HTR-8/SVneo (cell line): ENCODE measurements around the gene KIAA0753.
"Not testable (repeated sequence)": the region's sequence is repeated elsewhere in the genome, so short reads cannot be mapped to it uniquely, and the experiment has no call there.

Source experiments
- DNase-seq: peaks from one replicate; pipeline ENCODE4 v3.0.0; 2011; ENCODE audit warnings: low spot score, mixed read lengths; ENCODE audit not compliant: insufficient read length
- FAIRE-seq: peaks from 2 replicates; lab custom pipeline; 2011; peaks lifted over from hg19 to GRCh38; lab: Jason Lieb, UNC

The KIAA0753 gene

GRCh38 chr17:6574687-6575595 is 65.6 kb downstream of the KIAA0753 start:
- no peak for DNase-seq
- FAIRE-seq, result peak; percentile 94

GRCh38 chr17:6573982-6574686 is 66.4 kb downstream of the KIAA0753 start:
- FAIRE-seq, result no peak
- DNase-seq, result no peak

- FAIRE-seq, DNase-seq: not testable (repeated sequence)
Observed at GRCh38 chr17:6573495-6573894, 67.0 kb downstream of the KIAA0753 start.

- no peak for FAIRE-seq
Observed at GRCh38 chr17:6572972-6573370, 67.5 kb downstream of the KIAA0753 start.

GRCh38 chr17:6571452-6571781 is 69.1 kb downstream of the KIAA0753 start:
- FAIRE-seq (no peak), DNase-seq (no peak)

More at GRCh38 chr17:6572972-6573370, 67.5 kb downstream of the KIAA0753 start:
- no peak for DNase-seq

GRCh38 chr17:6570731-6571451 is 69.6 kb downstream of the KIAA0753 start:
- FAIRE-seq (no peak), DNase-seq (no peak)

- no peak for FAIRE-seq
- no peak for DNase-seq
Observed at GRCh38 chr17:6569370-6570285, 70.9 kb downstream of the KIAA0753 start.

GRCh38 chr17:6568184-6568758 is 72.2 kb downstream of the KIAA0753 start:
- FAIRE-seq, result no peak
- no peak for DNase-seq

GRCh38 chr17:6567528-6568183 is 72.9 kb downstream of the KIAA0753 start:
- no peak for DNase-seq
- no peak for FAIRE-seq

GRCh38 chr17:6561446-6561845 is 79.1 kb downstream of the KIAA0753 start:
- DNase-seq (no peak), FAIRE-seq (no peak)

- DNase-seq (no peak), FAIRE-seq (no peak)
Observed at GRCh38 chr17:6560496-6560895, 80.0 kb downstream of the KIAA0753 start.

- DNase-seq, result no peak
- FAIRE-seq, result no peak
Observed at GRCh38 chr17:6559753-6560215, 80.7 kb downstream of the KIAA0753 start.

- FAIRE-seq, result no peak
- no peak for DNase-seq
Observed at GRCh38 chr17:6558932-6559752, 81.4 kb downstream of the KIAA0753 start.

- peak; percentile 73 for FAIRE-seq
- no peak for DNase-seq
Observed at GRCh38 chr17:6558276-6558675, 82.2 kb downstream of the KIAA0753 start.

GRCh38 chr17:6557040-6557438 is 83.5 kb downstream of the KIAA0753 start:
- no peak for DNase-seq
- no peak for FAIRE-seq

GRCh38 chr17:6556121-6557039 is 84.1 kb downstream of the KIAA0753 start, which contains the start of gene PITPNM3:
TSS of gene PITPNM3 (minus strand) at chr17:6556555. CDS start at chr17:6556406, 149 bp downstream.
- DNase-seq, result no peak
- FAIRE-seq, result no peak
